Bronchial epithelial cell (primary cell): ENCODE results near the gene MB21D2. TPM values are rescaled to one million over a fixed set of nuclear protein-coding genes. Genes with fewer than 3 reads are reported as not detected.
"Not testable (repeated sequence)": the region's sequence is repeated elsewhere in the genome, so short reads cannot be mapped to it uniquely, and the experiment has no call there.

Experiments
- DNase-seq: peaks from one replicate; pipeline ENCODE4 v3.0.0-alpha.2; 2010; ENCODE audit warnings: low read depth
- FAIRE-seq: peaks from 2 replicates; lab custom pipeline; 2011; peaks lifted over from hg19 to GRCh38; lab: Jason Lieb, UNC
- H3K27me3 ChIP-seq: 2 replicates; pipeline ENCODE4 v1.5.1; 2011; ENCODE audit warnings: low read length; ENCODE audit not compliant: control insufficient read depth, insufficient read depth
- H3K36me3 ChIP-seq: 2 replicates; pipeline ENCODE4 v1.5.1; 2011; ENCODE audit warnings: low read length; ENCODE audit not compliant: control insufficient read depth, insufficient read depth
- H3K4me3 ChIP-seq: 2 replicates; pipeline ENCODE4 v1.5.1; 2011; ENCODE audit warnings: mild to moderate bottlenecking, low read depth, low read length, control low read depth
- total RNA-seq: library from RNA; depleted of rRNA; stranded (reverse); fragments of >200 nt; gene quantifications from 2 replicates; pipeline ENCODE4 v1.2.1, GENCODE V29; 2014
- TF ChIP-seq, protein P1 (sequence below): IDR thresholded peaks from 2 replicates; pipeline ENCODE4 v1.5.1; 2011; ENCODE audit warnings: mild to moderate bottlenecking, moderate library complexity, low read length, control low read depth, inconsistent platforms; ENCODE audit not compliant: insufficient read depth, severe bottlenecking

MB21D2 gene
- 9.2 and 9.6 TPM in 2 replicates for total RNA-seq

DNA sequence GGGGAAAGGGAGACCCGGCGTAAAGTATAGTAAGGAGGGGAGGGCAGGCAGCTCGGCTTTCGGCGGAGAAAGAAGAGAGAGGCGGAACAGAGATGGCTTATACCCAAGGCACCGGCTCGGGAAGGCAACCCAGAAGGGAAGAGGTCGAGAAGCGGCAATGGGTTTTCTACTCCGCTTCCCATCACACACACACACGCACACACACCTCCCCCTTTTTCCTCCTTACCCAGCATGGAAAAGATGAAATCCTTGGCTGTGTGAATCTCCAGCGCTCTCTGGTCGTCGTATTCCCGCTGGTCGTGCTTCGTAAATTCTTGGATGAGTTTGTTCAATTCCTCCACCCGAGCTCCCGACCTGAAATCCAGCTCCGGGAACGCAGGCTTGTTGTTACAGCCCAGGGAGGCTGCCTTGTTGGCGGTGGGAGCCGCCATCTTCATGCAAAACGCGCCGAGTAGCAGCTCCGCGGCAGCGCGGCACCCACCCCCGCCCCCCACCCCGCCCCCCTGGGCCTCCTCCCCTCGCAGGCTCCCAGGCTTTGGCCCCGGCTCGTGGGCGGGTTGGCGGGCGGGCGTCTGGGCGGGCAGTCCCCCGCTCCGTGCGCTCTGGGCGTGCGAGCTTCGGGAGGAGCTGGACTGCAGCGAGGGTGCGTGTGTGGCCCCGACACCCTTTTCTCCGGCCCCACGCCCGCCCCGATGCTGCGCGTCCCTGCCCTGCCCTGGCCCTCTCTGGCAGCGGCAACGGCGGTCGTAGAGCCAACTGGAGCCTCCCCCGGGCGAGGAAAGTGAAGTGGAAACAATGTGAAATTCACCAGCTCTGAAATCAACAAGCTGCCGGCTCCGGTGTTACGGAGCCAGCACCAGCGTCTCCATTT lies at the start of gene MB21D2:
Gene MB21D2, minus strand, starts transcription at position 453 of the 871 bp plus-strand sequence. Its CDS starts 16 bp downstream, at position 437.
- peak; percentile 65 for DNase-seq
- no peak for FAIRE-seq

GRCh38 chr3:192964959-192965719 lies 47.5 kb upstream of the MB21D2 start:
- H3K4me3 ChIP-seq, FAIRE-seq, H3K36me3 ChIP-seq, H3K27me3 ChIP-seq, DNase-seq: not testable (repeated sequence)

More for the DNA sequence above, at the start of gene MB21D2:
- Histone ChIP-seq H3K27me3 (no peaks in the 10 kb centered on the region), H3K36me3 (no peaks in the 10 kb centered on the region), H3K4me3 (peak within 1 kb of the TSS; percentile 63)
- TF ChIP-seq, protein P1, sequence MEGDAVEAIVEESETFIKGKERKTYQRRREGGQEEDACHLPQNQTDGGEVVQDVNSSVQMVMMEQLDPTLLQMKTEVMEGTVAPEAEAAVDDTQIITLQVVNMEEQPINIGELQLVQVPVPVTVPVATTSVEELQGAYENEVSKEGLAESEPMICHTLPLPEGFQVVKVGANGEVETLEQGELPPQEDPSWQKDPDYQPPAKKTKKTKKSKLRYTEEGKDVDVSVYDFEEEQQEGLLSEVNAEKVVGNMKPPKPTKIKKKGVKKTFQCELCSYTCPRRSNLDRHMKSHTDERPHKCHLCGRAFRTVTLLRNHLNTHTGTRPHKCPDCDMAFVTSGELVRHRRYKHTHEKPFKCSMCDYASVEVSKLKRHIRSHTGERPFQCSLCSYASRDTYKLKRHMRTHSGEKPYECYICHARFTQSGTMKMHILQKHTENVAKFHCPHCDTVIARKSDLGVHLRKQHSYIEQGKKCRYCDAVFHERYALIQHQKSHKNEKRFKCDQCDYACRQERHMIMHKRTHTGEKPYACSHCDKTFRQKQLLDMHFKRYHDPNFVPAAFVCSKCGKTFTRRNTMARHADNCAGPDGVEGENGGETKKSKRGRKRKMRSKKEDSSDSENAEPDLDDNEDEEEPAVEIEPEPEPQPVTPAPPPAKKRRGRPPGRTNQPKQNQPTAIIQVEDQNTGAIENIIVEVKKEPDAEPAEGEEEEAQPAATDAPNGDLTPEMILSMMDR: no peak

GRCh38 chr3:192959773-192960172 lies 42.1 kb upstream of the MB21D2 start:
- TF ChIP-seq, protein P1: no peak
- DNase-seq: no peak
- FAIRE-seq: no peak
- Histone ChIP-seq H3K36me3 (no peaks in the 10 kb centered on the region), H3K27me3 (no peaks in the 10 kb centered on the region), H3K4me3 (no peak overlapping the region)

DNA sequence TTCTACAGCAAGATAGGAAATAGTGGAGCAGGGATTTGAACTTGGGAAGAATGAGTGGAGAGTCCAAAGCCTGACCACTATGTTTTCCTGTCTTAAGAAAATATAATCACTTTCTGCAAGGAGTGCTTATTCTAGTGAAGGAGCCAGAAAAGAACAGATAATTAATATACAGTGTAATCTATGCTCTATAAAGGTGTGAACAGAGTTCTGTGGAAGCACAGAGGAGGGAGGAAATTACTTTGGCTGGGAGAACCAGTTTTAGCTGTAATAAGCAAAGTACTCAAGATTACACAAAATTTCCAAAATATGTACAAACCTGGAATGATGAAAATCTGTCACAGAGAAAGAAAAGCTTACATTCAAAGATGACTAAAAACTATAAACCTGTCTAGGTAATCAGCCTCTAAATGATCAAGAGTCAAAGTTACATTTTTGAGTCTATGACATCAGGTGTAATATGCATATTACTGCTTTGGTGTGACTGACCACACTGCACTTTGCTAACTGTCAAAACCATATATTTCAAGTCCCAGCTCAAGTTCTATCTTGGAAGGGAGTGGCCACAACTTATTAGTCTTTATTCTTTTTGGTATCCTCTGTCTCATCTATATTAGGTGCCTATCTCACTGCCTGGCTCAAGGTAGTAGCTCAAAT lies 40.7 kb upstream of the MB21D2 start:
- FAIRE-seq (no peak), DNase-seq (peak; percentile 16)
- no peak overlapping the region for H3K4me3 ChIP-seq

DNA sequence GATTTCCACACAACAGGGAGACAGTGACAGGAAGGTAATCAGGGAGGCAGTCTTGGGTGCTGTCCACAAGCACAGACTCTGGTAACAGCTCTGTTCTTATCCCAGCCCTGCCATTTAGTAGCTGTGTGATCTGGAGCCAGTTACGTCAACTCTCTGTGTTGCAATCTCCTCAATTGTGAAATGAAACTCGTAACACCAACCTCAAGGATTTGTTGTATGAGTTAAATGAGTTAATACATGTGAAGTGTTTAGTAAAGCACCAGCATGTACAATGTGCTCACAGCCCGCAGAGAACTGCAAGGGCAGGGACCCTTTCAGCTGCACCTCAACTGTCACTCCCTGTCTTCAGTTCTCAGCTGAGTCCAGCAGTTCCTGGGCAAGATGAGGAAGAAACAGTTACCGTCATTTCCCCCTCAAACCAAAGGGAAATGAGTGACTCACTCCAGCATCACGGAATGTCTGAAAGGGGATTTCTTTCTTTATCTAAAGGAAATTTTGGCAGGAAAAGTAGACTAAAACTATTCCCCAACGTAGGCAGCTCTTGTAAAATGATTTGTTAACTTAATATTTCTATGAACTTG lies 39.9 kb upstream of the MB21D2 start:
- FAIRE-seq (peak; percentile 82), DNase-seq (peak; percentile 97)
- Histone ChIP-seq H3K4me3 (peak overlapping the region; percentile 31), H3K36me3 (no peaks in the 10 kb centered on the region), H3K27me3 (no peaks in the 10 kb centered on the region)
- TF ChIP-seq, protein P1: no peak

More for the DNA sequence above, 40.7 kb upstream of the MB21D2 start:
- no peaks in the 10 kb centered on the region for H3K27me3 ChIP-seq
- H3K36me3 ChIP-seq: no peaks in the 10 kb centered on the region
- TF ChIP-seq, protein P1: no peak
